Measurements from ENCODE around the gene SLC13A1.

SLC13A1 gene

GRCh38 chr7:123190109-123190831 is 9.5 kb downstream of the SLC13A1 start:
- no peak for TF ChIP-seq CTCF (IDR thresholded peaks at IDR 0.05)

- no peak for TF ChIP-seq CTCF (IDR thresholded peaks at IDR 0.05)
Measured at GRCh38 chr7:123185756-123186155, 14.0 kb downstream of the SLC13A1 start.

- no peak for TF ChIP-seq CTCF (IDR thresholded peaks at IDR 0.05)
Measured at GRCh38 chr7:123184271-123184670, 15.5 kb downstream of the SLC13A1 start.

- no peak for TF ChIP-seq CTCF (IDR thresholded peaks at IDR 0.05)
Measured at GRCh38 chr7:123183431-123183830, 16.3 kb downstream of the SLC13A1 start.

- no peak for TF ChIP-seq CTCF (IDR thresholded peaks at IDR 0.05)
Measured at GRCh38 chr7:123177442-123177841, 22.3 kb downstream of the SLC13A1 start.

GRCh38 chr7:123170333-123171246 is 29.2 kb downstream of the SLC13A1 start:
- TF ChIP-seq CTCF (IDR thresholded peaks at IDR 0.05), result no peak

GRCh38 chr7:123169065-123169464 is 30.7 kb downstream of the SLC13A1 start:
- no peak for TF ChIP-seq CTCF (IDR thresholded peaks at IDR 0.05)

Measured in LNCAP (cell line).